Keratinocyte (primary cell): Measurements from ENCODE around the gene OR9Q2.

Experiments used
- CTCF ChIP-seq, 3 experiments: IDR thresholded peaks in 1 of 3; conservative IDR thresholded peaks in 1 of 3; optimal IDR thresholded peaks in 1 of 3; 2 replicates in 2 of 3; 3 replicates in 1 of 3; pipeline versions ENCODE3 to v1.5.1; 2011; ENCODE audit warnings: low read length in 3 of 3, mild to moderate bottlenecking in 3 of 3, moderate library complexity in 2 of 3, control low read depth in 1 of 3, inconsistent platforms in 1 of 3; ENCODE audit not compliant: insufficient read depth in 2 of 3; ENCODE audit errors: extremely low read depth in 1 of 3
- EZH2 ChIP-seq: IDR thresholded peaks from one replicate; pipeline ENCODE4 v1.6.1; 2012; ENCODE audit warnings: inconsistent platforms, mild to moderate bottlenecking, low read length, moderate library complexity

- TF ChIP-seq CTCF (optimal IDR thresholded peaks at IDR 0.05 in 1 of 3, IDR thresholded peaks at IDR 0.05 in 1 of 3, conservative IDR thresholded peaks at IDR 0.05 in 1 of 3; ENCODE audit: extremely low read depth in 1 of 3, insufficient read depth in 2 of 3, low read length in 3 of 3) = no peak
- no peak for TF ChIP-seq EZH2
These were observed 3.4 kb downstream of the OR9Q2 start for GRCh38 chr11:58192229-58192628.
